CMK (cell line): ENCODE data around the gene TSEN54.

ENCODE experiments used
- DNase-seq: peaks from one replicate; pipeline ENCODE4 v3.0.0-alpha.2; 2010; ENCODE audit warnings: low read depth

The TSEN54 gene

GRCh38 chr17:75488693-75489510 is 27.4 kb upstream of the TSEN54 start:
- no peak for DNase-seq

DNA sequence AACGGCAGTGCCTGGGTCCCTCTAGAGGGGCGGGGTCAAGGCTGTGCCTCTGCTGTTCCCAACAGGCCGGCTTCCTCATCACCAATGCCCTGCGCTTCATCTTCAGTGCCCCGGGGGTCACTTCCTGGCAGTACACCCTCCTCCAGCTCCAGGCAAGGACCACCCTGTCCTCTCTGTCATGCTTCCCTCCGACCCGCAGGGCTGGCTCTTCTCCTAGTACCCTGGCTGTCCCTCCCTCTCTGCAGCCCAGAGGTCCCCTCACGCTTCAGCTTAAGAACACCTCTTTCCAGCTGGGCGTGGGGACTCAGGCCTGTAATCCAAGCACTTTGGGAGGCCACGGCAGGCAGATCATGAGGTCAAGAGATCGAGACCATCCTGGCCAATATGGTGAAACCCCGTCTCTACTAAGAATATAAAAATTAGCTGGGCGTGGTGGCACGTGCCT is 26.8 kb upstream of the TSEN54 start:
- no peak for DNase-seq

DNA sequence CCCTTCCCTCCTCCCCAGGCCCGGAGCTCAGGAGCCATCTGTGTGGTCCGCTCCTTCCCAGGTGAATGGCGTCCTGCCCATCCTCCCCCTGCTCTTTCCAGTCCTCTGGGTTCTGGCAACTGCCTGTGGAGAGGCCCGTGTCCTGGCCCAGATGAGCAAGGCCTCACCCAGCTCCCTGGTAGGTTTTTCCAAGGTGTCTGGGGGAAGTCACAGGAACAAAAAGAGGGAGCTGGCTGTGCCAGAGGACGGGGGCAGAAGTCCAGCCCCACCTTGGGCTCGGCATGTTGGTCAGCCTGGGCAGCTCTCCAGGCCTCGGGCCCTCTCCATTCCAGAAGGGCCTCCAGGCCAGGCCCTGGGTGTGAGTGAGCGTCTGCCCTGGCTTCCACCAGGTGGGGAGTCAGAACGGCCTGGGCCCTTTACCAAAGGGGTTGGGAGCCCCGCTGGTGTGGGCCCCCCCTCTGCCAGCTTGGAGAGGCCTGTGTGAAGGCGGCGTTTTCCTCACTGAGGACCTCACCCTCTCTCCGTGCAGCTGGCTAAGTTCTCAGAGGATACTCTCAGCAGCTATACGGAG is 26.1 kb upstream of the TSEN54 start:
- DNase-seq, result no peak

GRCh38 chr17:75490953-75491649 is 25.2 kb upstream of the TSEN54 start:
- no peak for DNase-seq

DNA sequence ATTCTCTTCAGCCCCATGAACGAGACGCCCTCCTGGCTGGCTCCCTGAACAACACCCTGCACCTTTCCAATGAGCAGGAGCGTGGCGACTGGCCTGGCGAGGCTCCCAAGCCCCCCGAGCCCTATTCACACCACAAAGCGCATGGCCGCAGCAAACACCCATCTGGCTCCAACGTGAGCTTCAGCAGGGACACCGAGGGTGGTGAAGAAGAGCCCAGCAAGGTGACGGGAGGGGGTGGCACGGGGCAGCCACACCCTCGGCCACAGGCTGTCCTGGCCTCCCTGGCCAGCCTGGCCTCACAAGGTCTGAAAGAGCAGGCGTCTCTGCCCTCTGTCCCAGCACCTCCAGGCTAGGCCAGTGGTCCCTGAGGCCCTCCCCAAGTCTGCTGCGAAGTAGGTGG is 24.6 kb upstream of the TSEN54 start:
- no peak for DNase-seq

- DNase-seq, result no peak
Measured at GRCh38 chr17:75492555-75493168, 23.7 kb upstream of the TSEN54 start.

DNA sequence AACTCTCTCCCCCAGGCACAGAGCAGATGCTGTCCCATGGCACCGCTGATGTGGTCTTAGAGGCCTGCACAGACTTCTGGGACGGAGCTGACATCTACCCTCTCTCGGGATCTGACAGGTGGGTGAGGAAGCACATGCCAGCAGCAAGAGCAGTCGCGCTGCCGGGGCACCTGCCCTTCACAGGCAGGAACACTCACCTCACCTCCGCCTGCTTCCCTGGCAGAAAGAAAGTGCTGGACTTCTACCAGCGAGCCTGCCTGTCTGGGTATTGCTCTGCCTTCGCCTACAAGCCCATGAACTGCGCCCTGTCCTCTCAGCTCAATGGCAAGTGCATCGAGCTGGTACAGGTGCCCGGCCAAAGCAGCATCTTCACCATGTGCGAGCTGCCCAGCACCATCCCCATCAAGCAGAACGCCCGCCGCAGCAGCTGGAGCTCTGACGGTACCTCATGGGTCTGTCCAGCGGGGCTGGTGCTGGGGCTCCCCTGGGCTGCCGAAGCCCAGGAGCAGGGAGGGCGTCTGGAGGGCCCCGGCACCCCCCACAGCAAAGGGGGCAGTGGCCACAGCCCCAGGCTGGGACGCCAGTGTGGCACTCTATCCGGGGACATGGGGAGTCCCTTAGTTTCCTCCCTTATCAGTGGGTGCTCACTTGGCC is 22.7 kb upstream of the TSEN54 start:
- DNase-seq, result no peak

GRCh38 chr17:75494326-75494877 is 21.9 kb upstream of the TSEN54 start:
- DNase-seq, result no peak

GRCh38 chr17:75496005-75496404 is 20.3 kb upstream of the TSEN54 start:
- no peak for DNase-seq

DNA sequence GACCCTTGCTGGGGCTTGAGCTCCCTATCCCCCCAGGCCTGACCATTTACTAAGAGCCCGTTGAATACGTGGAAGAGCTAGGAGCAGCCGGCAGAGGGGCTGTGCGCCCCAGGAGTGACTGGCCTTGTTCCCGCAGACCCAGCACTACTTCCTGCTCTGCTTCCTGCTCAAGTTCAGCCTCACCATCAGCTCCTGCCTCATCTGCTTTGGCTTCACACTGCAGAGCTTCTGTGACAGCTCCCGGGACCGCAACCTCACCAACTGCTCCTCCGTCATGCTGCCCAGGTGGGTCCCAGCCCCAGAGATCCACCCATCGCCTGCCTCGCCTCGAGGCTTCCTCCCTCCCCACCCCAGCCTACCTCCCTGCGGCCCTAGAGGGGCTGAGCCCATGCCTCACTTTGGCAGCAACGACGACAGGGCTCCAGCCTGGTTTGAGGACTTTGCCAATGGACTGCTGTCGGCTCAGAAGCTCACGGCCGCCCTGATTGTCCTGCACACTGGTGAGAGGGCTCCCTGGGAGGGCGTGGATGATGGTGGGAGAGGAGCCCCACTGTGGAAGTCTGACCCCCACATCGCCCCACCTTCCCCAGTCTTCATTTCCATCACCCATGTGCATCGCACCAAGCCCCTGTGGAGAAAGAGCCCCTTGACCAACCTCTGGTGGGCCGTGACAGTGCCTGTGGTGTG is 18.1 kb upstream of the TSEN54 start:
- DNase-seq, result no peak

- DNase-seq, result no peak
Measured at GRCh38 chr17:75498726-75499213, 17.6 kb upstream of the TSEN54 start.

DNA sequence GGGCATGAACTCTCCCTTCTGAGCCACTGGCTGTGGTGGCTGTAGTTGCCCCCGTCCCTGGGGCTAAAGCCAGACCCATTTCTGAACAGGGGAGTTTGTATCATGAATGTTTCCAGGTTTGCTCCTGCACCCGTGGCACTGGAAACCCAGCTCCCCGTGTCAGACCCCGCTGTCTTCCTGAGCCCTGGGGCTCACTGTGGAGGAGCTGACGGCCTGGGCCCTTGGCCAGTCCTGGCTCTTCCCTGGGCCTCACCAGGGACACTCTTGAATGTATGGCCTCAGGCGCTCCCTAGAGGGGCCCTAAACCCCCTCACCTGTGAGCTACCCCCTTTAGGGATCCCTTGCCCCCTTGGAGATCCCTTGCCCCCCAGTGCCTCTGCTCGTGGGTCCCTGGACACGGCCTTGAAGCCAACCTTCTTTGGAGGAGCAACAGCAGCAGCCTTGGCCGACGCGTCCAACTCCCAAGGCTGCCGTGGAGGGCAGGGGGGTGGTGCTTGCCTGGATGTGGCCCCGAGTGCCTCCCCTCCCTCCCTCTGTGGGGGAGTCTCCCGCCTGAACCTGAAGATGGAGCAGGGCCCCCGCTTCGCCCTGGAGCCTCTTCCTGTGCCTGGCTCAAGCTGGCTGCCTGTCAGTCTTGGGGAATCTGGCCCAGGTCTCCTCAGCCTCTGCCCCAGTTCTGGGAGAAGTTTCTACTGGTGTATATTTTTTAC is 16.9 kb upstream of the TSEN54 start:
- DNase-seq, result no peak

DNA sequence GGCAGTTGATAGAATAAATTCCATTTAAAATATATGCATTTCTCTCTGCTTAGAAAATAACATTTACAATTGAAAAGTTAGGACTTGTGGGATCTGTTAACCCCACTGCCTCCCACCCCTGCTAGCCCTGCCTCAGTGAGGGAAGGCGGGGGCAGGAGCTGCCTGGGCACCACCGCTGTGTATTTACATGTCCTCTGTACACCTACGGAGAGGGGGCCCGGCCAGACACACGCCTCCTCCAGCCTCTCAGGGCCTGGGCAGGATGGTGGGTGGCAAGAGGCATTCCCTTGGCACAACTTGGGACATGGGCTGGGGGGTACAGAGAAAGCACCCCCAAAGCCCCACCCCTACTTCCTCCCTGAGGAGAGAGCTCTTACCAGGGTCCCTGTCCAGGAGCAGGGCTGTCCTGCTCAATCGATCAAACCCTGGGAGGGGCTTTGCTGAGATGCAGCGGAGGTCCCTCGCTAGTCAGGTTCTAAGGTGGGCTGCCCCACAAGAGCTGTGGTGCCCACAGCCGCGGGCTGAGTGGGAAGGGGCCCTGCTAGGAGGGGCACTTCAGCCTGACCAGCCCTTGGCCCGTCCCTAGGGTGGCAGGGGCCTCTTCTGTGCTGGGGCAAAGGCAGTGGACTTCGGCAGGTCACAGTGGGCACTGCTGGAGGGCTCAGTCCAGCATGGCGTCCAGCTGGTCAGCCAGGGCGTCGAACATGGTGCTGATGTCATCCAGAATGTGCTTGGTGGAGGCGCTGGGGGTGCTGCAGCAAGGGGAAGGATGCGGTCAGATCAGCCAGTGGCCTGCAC is 15.7 kb upstream of the TSEN54 start:
- no peak for DNase-seq

DNA sequence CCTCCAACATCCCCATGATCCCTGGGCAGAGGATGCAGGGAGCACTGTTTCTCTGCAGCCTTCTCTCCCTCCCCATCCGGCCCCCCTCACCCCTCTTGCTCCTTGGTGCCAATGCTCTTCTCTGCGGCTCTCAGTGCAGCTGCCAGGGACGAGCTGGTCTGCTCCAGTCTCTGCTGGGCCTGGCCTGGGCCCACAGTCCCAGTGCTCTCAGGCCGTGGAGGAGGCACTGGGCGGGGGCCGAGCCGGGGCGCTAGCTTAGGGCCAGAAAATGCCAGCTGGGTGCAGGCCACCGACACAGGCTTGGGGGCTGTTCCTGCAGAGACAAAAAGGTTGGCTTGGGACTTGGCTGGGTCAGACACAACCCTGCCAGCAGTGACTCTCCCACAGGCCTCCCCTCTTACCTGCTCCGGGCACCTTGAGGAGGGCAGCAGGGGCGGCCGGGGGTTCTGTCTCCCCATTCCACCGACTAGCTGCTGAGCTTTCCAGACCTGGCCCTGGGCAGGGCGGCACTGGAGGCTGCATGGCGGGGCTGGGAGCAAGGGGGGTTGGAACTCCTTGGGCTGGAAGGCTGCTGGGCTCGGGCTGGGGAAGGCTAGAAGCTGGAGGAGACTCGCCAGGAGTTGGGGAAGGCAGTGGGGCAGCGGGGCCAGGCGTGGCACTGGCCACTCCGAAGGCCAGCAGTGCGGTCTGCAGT is 14.8 kb upstream of the TSEN54 start:
- no peak for DNase-seq

- DNase-seq, result no peak
Measured at GRCh38 chr17:75502072-75502720, 14.1 kb upstream of the TSEN54 start.

GRCh38 chr17:75502721-75503329 is 13.5 kb upstream of the TSEN54 start:
- no peak for DNase-seq

- no peak for DNase-seq
Measured at GRCh38 chr17:75503337-75503950, 12.9 kb upstream of the TSEN54 start.

DNA sequence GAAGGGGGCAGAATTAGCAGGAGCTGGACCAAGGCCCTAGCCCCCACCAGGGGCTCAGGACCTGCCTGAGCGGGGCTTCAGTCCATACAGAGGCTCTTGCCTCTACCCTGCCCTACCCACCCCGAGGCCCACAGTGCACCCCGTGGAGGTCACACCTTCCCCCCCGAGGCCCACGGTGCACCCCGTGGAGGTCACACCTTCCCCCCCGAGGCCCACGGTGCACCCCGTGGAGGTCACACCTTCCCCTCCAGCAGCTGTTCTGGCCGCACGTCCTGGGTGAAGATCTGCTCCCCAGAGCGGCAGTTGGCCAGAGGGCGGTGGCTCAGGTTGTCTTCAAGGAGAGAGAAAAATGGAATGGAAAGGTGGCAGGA is 12.4 kb upstream of the TSEN54 start:
- DNase-seq, result no peak
